ENCODE results near the gene WNT3A.

WNT3A gene

GRCh38 chr1:228102791-228103620, 96.2 kb downstream of the WNT3A start, which contains the start of gene C1orf35:
Gene C1orf35, minus strand, starts transcription at chr1:228103325. Its CDS starts 98 bp downstream, at chr1:228103227.
- TF ChIP-seq CTCF (IDR thresholded peaks at IDR 0.05; ENCODE audit: insufficient read depth, low read depth, low read length, missing control alignments) = no peak
- H3K4me3 ChIP-seq (ENCODE audit: low read length) = peak within 1 kb of the TSS; percentile 76
- peak; percentile 93 for DNase-seq (ENCODE audit: low read depth)

- DNase-seq (ENCODE audit: low read depth) = no peak
- H3K4me3 ChIP-seq (ENCODE audit: low read length) = no peak overlapping the region
- no peak for TF ChIP-seq CTCF (IDR thresholded peaks at IDR 0.05; ENCODE audit: insufficient read depth, low read depth, low read length, missing control alignments)
Observed at GRCh38 chr1:228104526-228105269, 97.9 kb downstream of the WNT3A start.

- no peak for DNase-seq (ENCODE audit: low read depth)
- TF ChIP-seq CTCF (IDR thresholded peaks at IDR 0.05; ENCODE audit: insufficient read depth, low read depth, low read length, missing control alignments) = no peak
- H3K4me3 ChIP-seq (ENCODE audit: low read length) = no peak overlapping the region
Observed at GRCh38 chr1:228105270-228105995, 98.6 kb downstream of the WNT3A start.

GRCh38 chr1:228105996-228106799, 99.4 kb downstream of the WNT3A start:
- no peak overlapping the region for H3K4me3 ChIP-seq (ENCODE audit: low read length)
- no peak for DNase-seq (ENCODE audit: low read depth)
- no peak for TF ChIP-seq CTCF (IDR thresholded peaks at IDR 0.05; ENCODE audit: insufficient read depth, low read depth, low read length, missing control alignments)

- no peak for TF ChIP-seq CTCF (IDR thresholded peaks at IDR 0.05; ENCODE audit: insufficient read depth, low read depth, low read length, missing control alignments)
- H3K4me3 ChIP-seq (ENCODE audit: low read length) = no peak overlapping the region
- no peak for DNase-seq (ENCODE audit: low read depth)
Observed at GRCh38 chr1:228106800-228107054, 99.9 kb downstream of the WNT3A start.

- H3K4me3 ChIP-seq (ENCODE audit: low read length) = no peak overlapping the region
- no peak for DNase-seq (ENCODE audit: low read depth)
- no peak for TF ChIP-seq CTCF (IDR thresholded peaks at IDR 0.05; ENCODE audit: insufficient read depth, low read depth, low read length, missing control alignments)
Observed at GRCh38 chr1:228107636-228108035, 100.8 kb downstream of the WNT3A start.

Data from epithelial cell of esophagus (primary cell).